ENCODE data around the gene CCT2.

DNA sequence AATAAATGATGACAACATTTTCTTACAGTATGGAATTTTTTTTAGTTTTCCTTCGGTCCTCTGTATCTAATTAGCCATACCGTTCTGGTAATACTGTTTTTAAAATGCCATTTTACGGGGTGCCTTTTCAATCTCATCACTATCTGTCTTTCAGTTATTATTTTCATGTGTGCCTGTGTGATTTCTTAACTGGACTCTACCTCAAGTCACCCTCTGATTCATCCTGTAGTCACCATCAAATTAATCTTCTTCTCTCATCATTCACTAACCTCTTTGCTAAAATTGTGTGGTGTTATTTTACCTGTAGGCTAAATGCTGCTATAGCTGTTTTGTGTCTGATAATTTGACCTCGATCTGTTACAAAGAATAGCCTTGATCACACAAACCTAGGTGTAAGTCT is 16.0 kb upstream of the CCT2 start:
- TF ChIP-seq, protein P1, sequence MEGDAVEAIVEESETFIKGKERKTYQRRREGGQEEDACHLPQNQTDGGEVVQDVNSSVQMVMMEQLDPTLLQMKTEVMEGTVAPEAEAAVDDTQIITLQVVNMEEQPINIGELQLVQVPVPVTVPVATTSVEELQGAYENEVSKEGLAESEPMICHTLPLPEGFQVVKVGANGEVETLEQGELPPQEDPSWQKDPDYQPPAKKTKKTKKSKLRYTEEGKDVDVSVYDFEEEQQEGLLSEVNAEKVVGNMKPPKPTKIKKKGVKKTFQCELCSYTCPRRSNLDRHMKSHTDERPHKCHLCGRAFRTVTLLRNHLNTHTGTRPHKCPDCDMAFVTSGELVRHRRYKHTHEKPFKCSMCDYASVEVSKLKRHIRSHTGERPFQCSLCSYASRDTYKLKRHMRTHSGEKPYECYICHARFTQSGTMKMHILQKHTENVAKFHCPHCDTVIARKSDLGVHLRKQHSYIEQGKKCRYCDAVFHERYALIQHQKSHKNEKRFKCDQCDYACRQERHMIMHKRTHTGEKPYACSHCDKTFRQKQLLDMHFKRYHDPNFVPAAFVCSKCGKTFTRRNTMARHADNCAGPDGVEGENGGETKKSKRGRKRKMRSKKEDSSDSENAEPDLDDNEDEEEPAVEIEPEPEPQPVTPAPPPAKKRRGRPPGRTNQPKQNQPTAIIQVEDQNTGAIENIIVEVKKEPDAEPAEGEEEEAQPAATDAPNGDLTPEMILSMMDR (IDR thresholded peaks at IDR 0.05), result no peak
- no peak for TF ChIP-seq POLR2A (IDR thresholded peaks at IDR 0.05)

Data from lower leg skin (tissue), 3 donors.